HL-60 (cell line): ENCODE measurements around the gene KRT16.

ENCODE experiments used
- CTCF ChIP-seq: IDR thresholded peaks from one replicate; pipeline ENCODE4 v1.5.1; 2011; ENCODE audit warnings: low read length, control low read depth, inconsistent platforms; ENCODE audit not compliant: insufficient read depth
- REST ChIP-seq: IDR thresholded peaks from 2 replicates; pipeline ENCODE4 v1.6.1; 2012; ENCODE audit warnings: low read depth; ENCODE audit not compliant: insufficient replicate concordance

DNA sequence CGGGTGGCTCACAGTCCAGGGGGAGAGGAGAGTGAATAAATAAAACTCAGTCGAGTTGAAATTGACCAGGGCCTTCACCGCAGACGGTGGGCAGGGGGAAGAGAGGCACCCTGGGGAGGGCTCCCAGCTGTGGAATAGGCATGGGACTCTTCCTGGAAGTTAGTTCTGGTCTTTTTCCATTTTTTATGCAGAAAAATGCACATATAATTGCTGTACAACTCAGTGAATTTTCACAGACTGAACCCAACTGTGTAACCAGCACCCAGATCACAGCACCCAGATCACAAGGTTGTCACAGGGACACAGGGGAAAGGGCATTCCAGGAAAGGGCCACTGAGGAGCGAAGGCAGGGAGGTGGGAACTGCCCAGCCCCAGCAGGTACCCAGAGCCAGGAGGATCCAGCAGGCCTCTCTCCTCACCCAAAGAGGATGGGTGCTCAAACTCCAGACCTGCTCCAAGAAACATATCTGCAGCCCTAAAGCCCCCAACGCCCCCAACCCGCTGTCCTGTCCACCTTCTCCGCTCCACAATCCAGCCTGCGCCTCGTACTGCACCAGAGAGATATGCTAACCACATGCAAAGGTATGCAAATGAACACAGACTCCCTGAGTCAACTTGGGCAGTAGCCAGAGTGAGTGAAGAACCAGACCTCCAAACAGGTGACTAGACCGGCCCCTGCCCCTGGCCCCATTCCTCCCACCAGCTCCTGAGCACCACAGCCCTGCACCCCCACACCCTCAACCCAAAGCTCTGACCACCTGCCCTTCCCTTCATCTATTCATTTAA, 47.1 kb upstream of the KRT16 start:
- TF ChIP-seq CTCF (no peak), REST (no peak)
